Rectal smooth muscle tissue (tissue), 1 donor: ENCODE results near the gene ENG.

Experiments
- H3K27ac ChIP-seq: one replicate; pipeline ENCODE4 v1.7.0; 2013; ENCODE audit warnings: low read depth, low read length, inconsistent platforms
- H3K27me3 ChIP-seq: one replicate; pipeline ENCODE4 v1.7.0; 2013; ENCODE audit warnings: low read length; ENCODE audit not compliant: control insufficient read depth, insufficient read depth
- H3K36me3 ChIP-seq: one replicate; pipeline ENCODE4 v1.7.0; 2013; ENCODE audit warnings: low read length; ENCODE audit not compliant: control insufficient read depth, insufficient read depth
- H3K4me1 ChIP-seq: one replicate; pipeline ENCODE4 v1.7.0; 2013; ENCODE audit warnings: low read length; ENCODE audit not compliant: control insufficient read depth, insufficient read depth
- H3K4me3 ChIP-seq: one replicate; pipeline ENCODE4 v1.7.0; 2013; ENCODE audit warnings: low read length
- H3K9ac ChIP-seq: one replicate; pipeline ENCODE4 v1.7.0; 2013; ENCODE audit warnings: low read length

ENG gene

GRCh38 chr9:127822108-127822507 lies 32.4 kb downstream of the ENG start:
- no peaks in the 10 kb centered on the region for H3K4me1 ChIP-seq
- H3K36me3 ChIP-seq = peaks cover 7% of the 10 kb centered on the region
- no peak overlapping the region for H3K27ac ChIP-seq
- H3K27me3 ChIP-seq = no peaks in the 10 kb centered on the region
- H3K4me3 ChIP-seq = no peak overlapping the region
- no peak overlapping the region for H3K9ac ChIP-seq

- Histone ChIP-seq H3K27ac (no peak overlapping the region), H3K36me3 (peaks cover 14% of the 10 kb centered on the region), H3K9ac (no peak overlapping the region), H3K4me1 (no peaks in the 10 kb centered on the region), H3K4me3 (no peak overlapping the region), H3K27me3 (no peaks in the 10 kb centered on the region)
These were observed 35.9 kb downstream of the ENG start for GRCh38 chr9:127818574-127818973.

- no peaks in the 10 kb centered on the region for H3K27me3 ChIP-seq
- H3K9ac ChIP-seq = no peak overlapping the region
- no peaks in the 10 kb centered on the region for H3K4me1 ChIP-seq
- no peak overlapping the region for H3K27ac ChIP-seq
- H3K36me3 ChIP-seq = peaks cover 21% of the 10 kb centered on the region
- H3K4me3 ChIP-seq = no peak overlapping the region
These were observed 36.5 kb downstream of the ENG start for GRCh38 chr9:127817881-127818434.

- H3K27ac ChIP-seq = no peak overlapping the region
- peaks cover 23% of the 10 kb centered on the region for H3K36me3 ChIP-seq
These were observed 37.7 kb downstream of the ENG start for GRCh38 chr9:127816728-127817127.

GRCh38 chr9:127816362-127816725 lies 38.1 kb downstream of the ENG start:
- Histone ChIP-seq H3K27ac (no peak overlapping the region), H3K27me3 (no peaks in the 10 kb centered on the region), H3K4me3 (no peak overlapping the region), H3K9ac (no peak overlapping the region), H3K4me1 (no peaks in the 10 kb centered on the region), H3K36me3 (peaks cover 23% of the 10 kb centered on the region)

More at GRCh38 chr9:127816728-127817127, 37.7 kb downstream of the ENG start:
- Histone ChIP-seq H3K4me3 (no peak overlapping the region), H3K4me1 (no peaks in the 10 kb centered on the region), H3K9ac (no peak overlapping the region), H3K27me3 (no peaks in the 10 kb centered on the region)

- Histone ChIP-seq H3K4me3 (no peak overlapping the region), H3K36me3 (peaks cover 24% of the 10 kb centered on the region), H3K9ac (no peak overlapping the region), H3K4me1 (no peaks in the 10 kb centered on the region), H3K27me3 (no peaks in the 10 kb centered on the region), H3K27ac (no peak overlapping the region)
These were observed 38.7 kb downstream of the ENG start for GRCh38 chr9:127815512-127816361.

GRCh38 chr9:127814619-127815511 lies 39.6 kb downstream of the ENG start:
- no peak overlapping the region for H3K4me3 ChIP-seq
- peaks cover 26% of the 10 kb centered on the region for H3K36me3 ChIP-seq
- no peak overlapping the region for H3K9ac ChIP-seq
- no peaks in the 10 kb centered on the region for H3K27me3 ChIP-seq
- H3K4me1 ChIP-seq = no peaks in the 10 kb centered on the region
- H3K27ac ChIP-seq = no peak overlapping the region

- no peaks in the 10 kb centered on the region for H3K4me1 ChIP-seq
- no peak overlapping the region for H3K9ac ChIP-seq
- H3K36me3 ChIP-seq = peaks cover 26% of the 10 kb centered on the region
- no peaks in the 10 kb centered on the region for H3K27me3 ChIP-seq
- H3K4me3 ChIP-seq = no peak overlapping the region
- H3K27ac ChIP-seq = no peak overlapping the region
These were observed 40.7 kb downstream of the ENG start for GRCh38 chr9:127813686-127814226.

GRCh38 chr9:127812936-127813675 lies 41.4 kb downstream of the ENG start:
- Histone ChIP-seq H3K9ac (no peak overlapping the region), H3K27me3 (no peaks in the 10 kb centered on the region), H3K27ac (no peak overlapping the region), H3K4me1 (no peaks in the 10 kb centered on the region), H3K36me3 (peaks cover 30% of the 10 kb centered on the region), H3K4me3 (no peak overlapping the region)

GRCh38 chr9:127812011-127812410 lies 42.4 kb downstream of the ENG start:
- no peak overlapping the region for H3K9ac ChIP-seq
- H3K27ac ChIP-seq = no peak overlapping the region
- H3K27me3 ChIP-seq = no peaks in the 10 kb centered on the region
- H3K36me3 ChIP-seq = peaks cover 32% of the 10 kb centered on the region
- H3K4me1 ChIP-seq = no peaks in the 10 kb centered on the region
- no peak overlapping the region for H3K4me3 ChIP-seq

- Histone ChIP-seq H3K27me3 (no peaks in the 10 kb centered on the region), H3K27ac (no peak overlapping the region), H3K4me3 (no peak overlapping the region), H3K36me3 (peaks cover 31% of the 10 kb centered on the region), H3K4me1 (no peaks in the 10 kb centered on the region), H3K9ac (no peak overlapping the region)
These were observed 43.9 kb downstream of the ENG start for GRCh38 chr9:127810378-127811187.
